ENCODE measurements around the gene NLGN1.
"Not testable (repeated sequence)": the region's sequence is repeated elsewhere in the genome, so short reads cannot be mapped to it uniquely, and the experiment has no call there.

Gene NLGN1

GRCh38 chr3:173583496-173583895 lies 186.0 kb downstream of the NLGN1 start:
- no peak overlapping the region for H3K4me3 Mint-ChIP-seq
- peaks cover 30% of the 10 kb centered on the region for H3K27me3 Mint-ChIP-seq
- DNase-seq (no peak), ATAC-seq (no peak)
- peaks cover 12% of the 10 kb centered on the region for H3K4me1 Mint-ChIP-seq
- H3K27ac Mint-ChIP-seq: no peak overlapping the region
- no peaks in the 10 kb centered on the region for H3K9me3 Mint-ChIP-seq

GRCh38 chr3:173584093-173584837 lies 186.7 kb downstream of the NLGN1 start:
- ATAC-seq (no peak), DNase-seq (no peak)
- peak overlapping the region; percentile 3 to 45 for H3K4me3 Mint-ChIP-seq
- H3K27ac Mint-ChIP-seq: no peak overlapping the region
- peaks cover 30% of the 10 kb centered on the region for H3K27me3 Mint-ChIP-seq
- no peaks in the 10 kb centered on the region for H3K9me3 Mint-ChIP-seq
- peaks cover 12% of the 10 kb centered on the region for H3K4me1 Mint-ChIP-seq

GRCh38 chr3:173584838-173585831 lies 187.6 kb downstream of the NLGN1 start:
- H3K9me3 Mint-ChIP-seq: no peaks in the 10 kb centered on the region
- peaks cover 12% of the 10 kb centered on the region for H3K4me1 Mint-ChIP-seq
- H3K27ac Mint-ChIP-seq: no peak overlapping the region
- peaks cover 30% of the 10 kb centered on the region for H3K27me3 Mint-ChIP-seq
- H3K4me3 Mint-ChIP-seq: peak overlapping the region; percentile 3 to 45
- ATAC-seq (no peak), DNase-seq (no peak)

- ATAC-seq (no peak), DNase-seq (no peak)
- Mint-ChIP-seq H3K4me1 (peaks cover 12% of the 10 kb centered on the region), H3K4me3 (no peak overlapping the region), H3K9me3 (no peaks in the 10 kb centered on the region), H3K27ac (no peak overlapping the region), H3K27me3 (peaks cover 30% of the 10 kb centered on the region)
Observed at GRCh38 chr3:173586166-173586565, 188.6 kb downstream of the NLGN1 start.

GRCh38 chr3:173587055-173587454 lies 189.5 kb downstream of the NLGN1 start:
- Mint-ChIP-seq H3K27ac (no peak overlapping the region), H3K4me3 (no peak overlapping the region), H3K4me1 (peaks cover 12% of the 10 kb centered on the region), H3K27me3 (peaks cover 30% of the 10 kb centered on the region), H3K9me3 (no peaks in the 10 kb centered on the region)
- no peak for DNase-seq
- no peak for ATAC-seq

GRCh38 chr3:173588556-173588955 lies 191.0 kb downstream of the NLGN1 start:
- no peak for ATAC-seq
- Mint-ChIP-seq H3K4me1 (peaks cover 12% of the 10 kb centered on the region), H3K27me3 (peaks cover 29% of the 10 kb centered on the region)

GRCh38 chr3:173589116-173589515 lies 191.6 kb downstream of the NLGN1 start:
- DNase-seq (no peak), ATAC-seq (no peak)
- peaks cover 12% of the 10 kb centered on the region for H3K4me1 Mint-ChIP-seq
- peaks cover 24% of the 10 kb centered on the region for H3K27me3 Mint-ChIP-seq
- no peak overlapping the region for H3K4me3 Mint-ChIP-seq
- H3K27ac Mint-ChIP-seq: no peak overlapping the region
- peaks cover 11 to 12% of the 10 kb centered on the region in 2 donors for H3K9me3 Mint-ChIP-seq

More at GRCh38 chr3:173588556-173588955, 191.0 kb downstream of the NLGN1 start:
- Mint-ChIP-seq H3K4me3 (no peak overlapping the region), H3K27ac (no peak overlapping the region), H3K9me3 (peaks cover 7 to 9% of the 10 kb centered on the region in 2 donors)
- no peak for DNase-seq

- DNase-seq (no peak), ATAC-seq (no peak)
- H3K27ac Mint-ChIP-seq: no peak overlapping the region
- H3K4me3 Mint-ChIP-seq: no peak overlapping the region
- no peaks in the 10 kb centered on the region for H3K4me1 Mint-ChIP-seq
- H3K27me3 Mint-ChIP-seq: peaks cover under 1% of the 10 kb centered on the region
- H3K9me3 Mint-ChIP-seq: peaks cover 11 to 12% of the 10 kb centered on the region in 2 donors
Observed at GRCh38 chr3:173591401-173591800, 193.9 kb downstream of the NLGN1 start.

- not testable (repeated sequence) for H3K27me3 Mint-ChIP-seq, DNase-seq, H3K4me1 Mint-ChIP-seq, H3K4me3 Mint-ChIP-seq, H3K27ac Mint-ChIP-seq, ATAC-seq
- H3K9me3 Mint-ChIP-seq: peaks cover 11 to 12% of the 10 kb centered on the region in 2 donors
Observed at GRCh38 chr3:173594881-173595280, 197.3 kb downstream of the NLGN1 start.

- ATAC-seq: no peak
- no peak overlapping the region for H3K4me3 Mint-ChIP-seq
- no peaks in the 10 kb centered on the region for H3K4me1 Mint-ChIP-seq
Observed at GRCh38 chr3:173599673-173600072, 202.1 kb downstream of the NLGN1 start.

GRCh38 chr3:173614522-173614921 lies 217.0 kb downstream of the NLGN1 start:
- no peaks in the 10 kb centered on the region for H3K9me3 Mint-ChIP-seq
- H3K27me3 Mint-ChIP-seq: no peaks in the 10 kb centered on the region
- DNase-seq (no peak), ATAC-seq (no peak)
- no peak overlapping the region for H3K27ac Mint-ChIP-seq
- no peaks in the 10 kb centered on the region for H3K4me1 Mint-ChIP-seq
- no peak overlapping the region for H3K4me3 Mint-ChIP-seq

More at GRCh38 chr3:173599673-173600072, 202.1 kb downstream of the NLGN1 start:
- Mint-ChIP-seq H3K9me3 (no peaks in the 10 kb centered on the region), H3K27ac (no peak overlapping the region), H3K27me3 (no peaks in the 10 kb centered on the region)
- no peak for DNase-seq

- H3K9me3 Mint-ChIP-seq: peaks cover 0 to 7% of the 10 kb centered on the region in 2 donors
- H3K4me3 Mint-ChIP-seq: no peak overlapping the region
- H3K27me3 Mint-ChIP-seq: no peaks in the 10 kb centered on the region
- DNase-seq (no peak), ATAC-seq (no peak)
- H3K4me1 Mint-ChIP-seq: no peaks in the 10 kb centered on the region
- H3K27ac Mint-ChIP-seq: no peak overlapping the region
Observed at GRCh38 chr3:173615661-173616060, 218.1 kb downstream of the NLGN1 start.

- H3K27ac Mint-ChIP-seq: no peak overlapping the region
- ATAC-seq (no peak), DNase-seq (no peak)
- H3K4me1 Mint-ChIP-seq: no peaks in the 10 kb centered on the region
- H3K27me3 Mint-ChIP-seq: no peaks in the 10 kb centered on the region
- H3K4me3 Mint-ChIP-seq: no peak overlapping the region
- H3K9me3 Mint-ChIP-seq: peaks cover 0 to 7% of the 10 kb centered on the region in 2 donors
Observed at GRCh38 chr3:173617490-173617889, 219.9 kb downstream of the NLGN1 start.

GRCh38 chr3:173618148-173618547 lies 220.6 kb downstream of the NLGN1 start:
- Mint-ChIP-seq H3K4me3 (no peak overlapping the region), H3K27me3 (no peaks in the 10 kb centered on the region), H3K27ac (no peak overlapping the region), H3K9me3 (peaks cover 0 to 8% of the 10 kb centered on the region in 2 donors), H3K4me1 (no peaks in the 10 kb centered on the region)
- ATAC-seq (no peak), DNase-seq (no peak)

GRCh38 chr3:173618703-173619102 lies 221.2 kb downstream of the NLGN1 start:
- ATAC-seq (no peak), DNase-seq (no peak)
- H3K27me3 Mint-ChIP-seq: no peaks in the 10 kb centered on the region
- no peak overlapping the region for H3K27ac Mint-ChIP-seq
- H3K4me1 Mint-ChIP-seq: no peaks in the 10 kb centered on the region
- H3K4me3 Mint-ChIP-seq: no peak overlapping the region
- peaks cover 0 to 10% of the 10 kb centered on the region in 2 donors for H3K9me3 Mint-ChIP-seq

- Mint-ChIP-seq H3K4me1 (no peaks in the 10 kb centered on the region), H3K27me3 (no peaks in the 10 kb centered on the region), H3K27ac (no peak overlapping the region), H3K9me3 (peaks cover 0 to 10% of the 10 kb centered on the region in 2 donors), H3K4me3 (no peak overlapping the region)
- DNase-seq (no peak), ATAC-seq (no peak)
Observed at GRCh38 chr3:173622166-173622565, 224.6 kb downstream of the NLGN1 start.

Measured in stimulated activated naive CD8-positive, alpha-beta T cell treated with anti-CD3 and anti-CD28 coated beads, Interleukin-15, amount 100 ng/mL, for 72 hours (primary cell).